ENCODE results near the gene CDKN1C. TPM values are rescaled to one million over a fixed set of nuclear protein-coding genes. Genes with fewer than 3 reads are reported as not detected.

Gene CDKN1C
- total RNA-seq, 1 donor from 2014 or later, result 47.8 TPM

DNA sequence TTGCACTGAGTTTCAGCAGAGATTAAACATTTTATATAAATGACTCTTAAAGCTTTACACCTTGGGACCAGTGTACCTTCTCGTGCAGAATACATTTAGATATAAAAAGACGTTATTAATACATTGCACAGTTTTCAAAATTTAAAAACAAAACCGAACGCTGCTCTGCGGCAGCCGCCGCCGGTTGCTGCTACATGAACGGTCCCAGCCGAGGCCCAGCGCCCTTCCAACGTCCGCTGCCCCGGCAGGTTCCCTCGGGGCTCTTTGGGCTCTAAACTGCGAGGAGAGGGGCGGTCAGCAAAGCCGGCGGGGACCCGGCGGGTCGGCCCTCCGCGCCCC lies 2.0 kb downstream of the CDKN1C start:
- Histone ChIP-seq H3K4me3 (peak overlapping the region; percentile 91), H3K36me3 (no peaks in the 10 kb centered on the region), H3K27ac (no peak overlapping the region), H3K4me2 (peak overlapping the region; percentile 83), H3K9ac (no peak overlapping the region), H3K79me2 (ENCODE audit: low read depth) (peaks cover 8% of the 10 kb centered on the region), H2AFZ (replicated peaks) (no peak overlapping the region), H3F3A (ENCODE audit: low read depth) (peaks cover 39% of the 10 kb centered on the region), H3K27me3 (peaks cover 59% of the 10 kb centered on the region), H3K9me3 (ENCODE audit: low read depth) (no peaks in the 10 kb centered on the region), H3K4me1 (peaks cover 32% of the 10 kb centered on the region), H4K20me1 (ENCODE audit: low read depth) (peaks cover 19% of the 10 kb centered on the region)
- Mint-ChIP-seq H3K36me3 (peaks cover 11% of the 10 kb centered on the region), H3K27ac (peak overlapping the region; percentile 2), H3K9me3 (peaks cover under 1% of the 10 kb centered on the region), H3K4me3 (peak overlapping the region; percentile 84), H3K4me1 (peaks cover 34% of the 10 kb centered on the region), H3K27me3 (ENCODE audit: insufficient read depth, low read depth) (peaks cover 5% of the 10 kb centered on the region)
- no peak for DNase-seq (ENCODE audit: low spot score)
- TF ChIP-seq EZH2phosphoT487 (IDR thresholded peaks at IDR 0.05) (no peak), EZH2 (IDR thresholded peaks at IDR 0.05) (peak; percentile 51)

DNA sequence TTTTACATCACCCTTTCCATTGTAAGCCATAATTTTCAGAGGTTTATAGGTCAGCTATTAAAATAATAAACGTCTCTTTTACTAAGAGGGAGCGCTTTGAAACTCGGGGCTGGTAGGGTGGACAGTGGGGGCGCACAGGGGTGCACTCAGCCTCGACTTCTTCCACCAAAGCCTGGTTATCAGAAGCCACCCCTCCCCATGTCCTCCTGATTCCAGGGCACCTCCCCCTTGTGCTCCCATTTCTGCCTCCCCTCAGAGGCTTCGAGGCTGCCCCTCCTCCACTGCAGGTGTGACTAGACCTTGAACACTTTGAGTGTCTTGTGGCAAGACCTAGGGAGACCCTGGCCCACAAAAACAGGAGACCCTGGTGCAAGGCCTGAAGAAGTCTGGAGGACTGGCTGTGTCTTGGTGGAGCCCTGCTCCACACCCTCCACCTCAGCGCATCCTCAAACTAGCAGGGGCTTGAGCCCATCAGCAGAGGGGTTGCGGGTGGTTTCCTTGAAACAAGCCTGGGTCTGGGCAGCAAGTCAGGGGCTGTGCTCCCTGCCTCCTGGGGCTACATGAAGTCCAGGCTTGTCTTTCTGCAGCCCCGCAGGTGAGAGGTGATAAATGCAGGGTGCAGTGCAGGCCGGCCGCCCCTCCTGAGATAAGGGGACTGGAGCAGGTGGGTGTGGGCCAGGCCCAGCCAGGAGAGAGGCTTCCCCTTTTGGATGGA lies 3.0 kb downstream of the CDKN1C start:
- Histone ChIP-seq H3K9me3 (ENCODE audit: low read depth) (no peaks in the 10 kb centered on the region), H3K36me3 (no peaks in the 10 kb centered on the region), H3K4me2 (peak overlapping the region; percentile 83), H2AFZ (replicated peaks) (no peak overlapping the region), H3K27me3 (peaks cover 50% of the 10 kb centered on the region), H3K9ac (no peak overlapping the region), H3F3A (ENCODE audit: low read depth) (peaks cover 35% of the 10 kb centered on the region), H3K27ac (no peak overlapping the region), H3K4me1 (peaks cover 32% of the 10 kb centered on the region), H3K4me3 (no peak overlapping the region), H4K20me1 (ENCODE audit: low read depth) (peaks cover 19% of the 10 kb centered on the region), H3K79me2 (ENCODE audit: low read depth) (peaks cover 8% of the 10 kb centered on the region)
- Mint-ChIP-seq H3K9me3 (peaks cover 2% of the 10 kb centered on the region), H3K36me3 (peaks cover 13% of the 10 kb centered on the region), H3K27me3 (ENCODE audit: insufficient read depth, low read depth) (peaks cover 5% of the 10 kb centered on the region), H3K4me3 (peak overlapping the region; percentile 84), H3K4me1 (peaks cover 27% of the 10 kb centered on the region), H3K27ac (no peak overlapping the region)
- no peak for TF ChIP-seq EZH2 (IDR thresholded peaks at IDR 0.05)
- TF ChIP-seq CTCF (IDR thresholded peaks at IDR 0.05), result peak; percentile 6
- DNase-seq (ENCODE audit: low spot score), result peak; percentile 28

- Mint-ChIP-seq H3K9me3 (peaks cover 2% of the 10 kb centered on the region), H3K27me3 (ENCODE audit: insufficient read depth, low read depth) (peaks cover 5% of the 10 kb centered on the region), H3K36me3 (peaks cover 15% of the 10 kb centered on the region), H3K4me3 (peak overlapping the region; percentile 84), H3K4me1 (peaks cover 21% of the 10 kb centered on the region), H3K27ac (no peak overlapping the region)
- H3K9me3 ChIP-seq (ENCODE audit: low read depth), result no peaks in the 10 kb centered on the region
- H3K4me1 ChIP-seq, result peaks cover 29% of the 10 kb centered on the region
- H3K27me3 ChIP-seq, result peaks cover 45% of the 10 kb centered on the region
- H4K20me1 ChIP-seq (ENCODE audit: low read depth), result peaks cover 19% of the 10 kb centered on the region
- H3K36me3 ChIP-seq, result no peaks in the 10 kb centered on the region
- peaks cover 8% of the 10 kb centered on the region for H3K79me2 ChIP-seq (ENCODE audit: low read depth)
- TF ChIP-seq EZH2phosphoT487 (IDR thresholded peaks at IDR 0.05), result no peak
- no peak for TF ChIP-seq EZH2 (IDR thresholded peaks at IDR 0.05)
- TF ChIP-seq CTCF (IDR thresholded peaks at IDR 0.05), result no peak
- no peak overlapping the region for H3K27ac ChIP-seq
- peaks cover 30% of the 10 kb centered on the region for H3F3A ChIP-seq (ENCODE audit: low read depth)
- H3K4me2 ChIP-seq, result peak overlapping the region; percentile 4
- no peak overlapping the region for H3K4me3 ChIP-seq
- H3K9ac ChIP-seq, result no peak overlapping the region
- no peak for DNase-seq (ENCODE audit: low spot score)
- H2AFZ ChIP-seq (replicated peaks), result no peak overlapping the region
These were observed 3.6 kb downstream of the CDKN1C start for GRCh38 chr11:2881981-2882375.

Measured in neural progenitor cell (in vitro differentiated cells).